ENCODE data around the gene ERAP2.
"Not testable (repeated sequence)": the region's sequence is repeated elsewhere in the genome, so short reads cannot be mapped to it uniquely, and the experiment has no call there.

ERAP2 gene

DNA sequence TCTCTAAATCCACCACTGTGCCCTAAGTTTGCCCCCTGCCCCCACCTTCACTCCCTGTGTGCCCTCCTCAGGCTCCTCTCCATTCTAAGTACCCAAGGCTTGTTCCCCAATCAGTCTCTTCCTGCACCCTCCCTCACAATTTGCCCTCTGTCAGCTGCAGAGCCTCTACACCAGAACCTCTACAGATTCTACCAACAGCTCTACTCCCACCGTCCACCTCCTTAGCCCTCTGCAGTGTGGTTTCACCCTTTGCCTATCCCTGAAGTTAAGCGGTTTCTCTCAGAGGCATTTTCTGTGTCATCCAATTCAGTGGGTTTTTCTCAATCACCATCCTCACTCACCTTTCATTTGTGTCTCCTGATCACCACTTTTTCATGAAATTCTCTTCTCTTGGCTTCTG, 13.2 kb upstream of the ERAP2 start:
- DNase-seq: no peak

DNA sequence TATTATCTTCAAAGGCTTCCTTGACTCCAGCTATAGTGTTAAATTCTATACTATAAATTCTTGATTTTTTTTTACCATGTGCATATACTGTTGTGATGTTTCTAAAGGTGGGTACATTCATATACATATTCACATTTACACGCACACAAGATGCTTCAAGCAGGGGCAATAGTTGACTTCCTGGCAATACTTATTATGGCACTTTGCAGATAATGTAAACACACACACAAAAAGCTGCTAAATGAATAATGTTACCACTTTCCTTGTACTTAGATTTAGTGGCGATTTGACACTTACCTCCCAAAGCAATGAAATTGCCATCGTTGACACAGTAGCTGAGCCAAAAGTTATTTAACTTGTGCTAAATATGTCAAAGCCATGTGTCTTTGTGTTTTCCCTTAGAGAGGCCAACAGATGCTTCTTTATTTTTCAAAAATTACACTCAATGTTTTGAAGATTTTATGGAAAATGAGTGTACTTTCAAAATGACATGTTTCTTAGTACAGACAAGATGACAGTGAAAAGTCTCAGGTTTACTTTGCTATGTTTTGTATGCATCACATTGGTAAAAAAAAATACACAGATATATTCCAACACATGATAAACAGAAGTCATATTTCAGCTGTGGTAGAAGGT, 12.2 kb upstream of the ERAP2 start:
- no peak for DNase-seq

DNA sequence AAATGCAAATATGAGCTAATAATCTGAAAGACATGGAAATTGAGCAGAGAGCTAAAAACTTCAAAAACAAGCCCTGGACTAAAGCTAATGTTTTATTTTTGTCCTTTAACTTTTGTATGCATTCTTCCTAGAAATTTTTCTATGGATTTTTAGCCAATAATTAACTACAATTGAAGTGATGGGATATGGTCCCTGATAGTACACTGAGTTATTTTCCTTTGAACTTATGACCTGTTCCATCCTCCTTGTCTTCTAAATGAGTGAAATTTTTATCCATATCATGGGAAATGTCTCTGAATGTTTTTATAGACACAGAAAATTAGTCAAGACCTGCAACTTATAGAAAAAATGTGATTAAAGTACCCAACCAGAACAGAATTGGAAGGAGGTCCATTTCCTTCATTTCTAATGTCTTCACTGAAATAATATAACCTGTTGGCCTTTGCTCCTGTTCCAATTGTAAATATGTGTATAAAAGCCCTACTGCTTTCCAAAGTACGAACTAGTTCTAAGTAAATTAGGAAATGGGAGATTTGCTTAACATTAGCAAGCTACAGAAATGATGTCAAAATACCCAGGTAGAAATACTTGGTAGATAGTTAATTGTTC, 11.3 kb upstream of the ERAP2 start:
- DNase-seq: no peak

DNA sequence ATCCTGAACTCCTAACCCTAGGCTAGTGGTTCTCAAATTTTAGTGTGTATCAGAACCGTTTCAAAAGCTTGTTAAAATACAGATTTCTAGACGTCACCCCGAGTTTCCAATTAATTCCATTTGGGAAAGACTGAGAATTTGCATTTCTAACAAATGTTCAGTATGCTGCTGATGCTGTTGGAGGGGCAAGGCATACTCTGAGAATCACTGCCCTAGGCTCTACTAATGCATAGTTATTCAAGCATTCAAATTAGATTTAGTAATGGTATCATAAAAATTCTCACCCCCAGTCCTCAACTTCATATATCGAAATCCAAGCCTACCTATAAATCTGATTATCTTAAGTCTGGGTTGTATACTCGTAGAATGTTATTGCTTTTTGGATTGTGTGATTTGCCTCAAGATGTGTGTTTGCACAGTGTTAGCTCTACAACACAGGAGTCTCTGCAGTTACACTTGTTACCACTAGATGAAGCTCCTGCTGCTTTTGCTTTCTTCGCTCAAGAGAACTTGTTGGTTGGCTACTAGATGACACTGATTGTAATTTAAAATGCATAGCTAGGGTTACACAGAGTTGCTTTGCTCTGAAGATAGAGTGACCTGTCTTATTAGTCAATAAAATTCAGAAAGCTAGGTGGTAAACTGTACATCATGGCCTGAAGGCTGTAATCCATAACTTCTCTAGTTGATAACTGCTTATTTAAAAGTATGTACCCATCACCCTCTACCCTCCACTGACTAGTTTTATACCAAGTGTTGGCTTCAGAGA, 7.5 kb upstream of the ERAP2 start:
- DNase-seq: no peak

DNA sequence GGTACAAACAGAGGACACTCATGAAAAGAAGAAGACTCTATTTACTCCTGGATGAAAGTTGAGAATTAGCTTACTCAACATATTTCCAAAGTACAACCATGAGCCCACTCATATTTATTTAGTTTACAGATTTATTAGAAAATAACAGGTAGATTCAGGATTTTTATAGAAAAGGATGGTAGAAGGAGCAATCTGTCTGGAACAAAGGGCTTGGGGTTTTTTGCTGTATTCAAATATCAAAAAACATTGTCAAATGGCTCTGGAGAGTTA, 7.0 kb upstream of the ERAP2 start:
- no peak for DNase-seq

DNA sequence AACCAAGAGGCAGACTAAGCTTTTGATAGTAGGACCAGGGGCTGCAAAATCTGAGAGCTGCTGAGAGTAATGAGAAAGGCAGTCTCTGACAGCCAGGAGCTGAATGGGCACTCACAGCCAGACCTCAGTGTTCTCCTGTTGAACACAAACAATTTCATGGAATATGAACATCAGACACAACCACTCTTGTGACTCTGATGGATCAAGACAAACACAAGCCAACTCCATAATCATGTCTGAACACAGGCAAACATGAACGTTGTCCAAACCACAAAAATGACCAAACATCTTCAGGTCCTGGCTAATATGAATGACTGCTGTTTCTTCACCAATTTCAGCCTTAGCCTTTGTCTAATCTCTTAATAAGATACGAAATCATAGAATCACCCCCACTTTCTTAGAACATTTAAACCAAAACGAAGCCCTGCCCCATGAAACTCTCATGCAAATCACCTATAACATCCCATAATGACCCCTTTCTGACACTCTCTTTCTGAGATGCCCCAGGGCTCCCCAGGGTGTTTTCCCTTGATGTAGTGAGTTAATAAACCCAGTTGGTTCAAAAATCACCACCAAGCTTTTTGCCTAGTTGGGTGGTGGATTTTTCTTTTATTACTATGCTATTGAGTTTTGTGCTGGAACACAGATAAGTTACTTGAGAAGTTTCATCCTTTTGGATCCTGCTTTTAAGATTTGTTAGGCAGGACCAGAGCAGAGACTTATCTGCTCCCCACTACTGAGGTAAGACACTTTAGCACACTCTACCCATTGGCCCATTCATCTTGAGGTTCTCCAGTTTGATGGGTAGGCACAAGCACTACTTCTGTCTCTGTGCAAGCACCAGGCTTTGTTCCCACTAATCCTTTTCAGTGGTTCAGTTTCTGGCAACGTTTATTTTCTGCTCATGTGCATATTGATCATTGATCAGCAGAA, 5.9 kb upstream of the ERAP2 start:
- no peak for DNase-seq

DNA sequence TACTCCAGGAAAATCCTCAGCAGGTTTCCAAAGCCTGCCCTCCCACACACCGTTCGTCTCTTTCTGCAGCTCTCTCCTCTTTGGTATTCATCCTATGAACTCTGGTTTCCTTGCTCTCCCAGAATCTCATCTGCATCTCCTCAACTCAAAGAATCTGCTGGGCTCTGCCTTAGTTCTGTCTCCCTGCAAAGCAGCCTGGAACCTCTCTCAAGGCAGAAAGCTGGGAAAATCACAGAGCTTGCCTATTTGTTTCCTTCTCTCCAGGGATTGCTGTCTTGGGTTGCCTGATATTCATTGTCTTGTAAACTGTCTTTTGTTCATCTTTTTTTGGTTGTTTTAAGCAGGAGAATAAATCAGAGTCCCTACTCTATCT, 5.3 kb upstream of the ERAP2 start:
- DNase-seq: no peak

DNA sequence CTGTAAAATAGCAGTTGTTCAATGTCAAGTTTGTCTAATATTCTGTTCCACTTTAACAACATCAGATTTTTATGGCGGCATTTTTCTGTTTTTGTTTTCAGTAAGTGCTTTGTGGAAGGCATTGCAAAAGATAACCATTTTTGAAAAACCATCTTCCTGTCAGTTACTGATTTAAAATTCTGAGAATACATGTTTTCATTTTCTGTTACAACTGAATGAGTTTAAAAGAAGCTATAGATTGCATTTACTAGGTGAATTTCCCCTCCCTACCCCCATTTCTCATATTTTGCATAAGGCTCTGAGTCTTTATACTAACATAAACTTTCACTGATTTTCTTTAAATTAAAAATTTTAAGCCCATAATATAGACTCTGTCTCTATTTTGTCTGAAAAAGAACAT, 4.6 kb upstream of the ERAP2 start:
- no peak for DNase-seq

DNA sequence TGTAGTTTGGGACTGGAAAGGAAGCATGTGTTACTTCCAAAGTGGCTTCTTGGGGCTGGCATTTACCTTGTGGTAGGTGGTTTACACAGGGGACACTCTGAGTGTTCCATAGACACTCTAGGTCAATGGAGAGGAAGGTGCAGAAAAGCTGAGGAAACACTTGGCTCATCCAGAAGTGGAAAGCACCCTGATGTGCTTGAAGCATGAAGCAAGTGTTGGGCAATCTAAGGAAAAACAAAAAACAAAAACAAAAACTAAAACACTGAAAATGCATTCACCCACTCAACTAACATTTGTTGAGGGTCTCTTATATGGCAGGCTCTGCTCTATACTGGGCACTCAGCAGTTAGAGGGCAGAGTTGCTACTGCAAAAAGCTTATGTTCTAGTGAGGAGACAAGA, 2.9 kb upstream of the ERAP2 start:
- no peak for DNase-seq

DNA sequence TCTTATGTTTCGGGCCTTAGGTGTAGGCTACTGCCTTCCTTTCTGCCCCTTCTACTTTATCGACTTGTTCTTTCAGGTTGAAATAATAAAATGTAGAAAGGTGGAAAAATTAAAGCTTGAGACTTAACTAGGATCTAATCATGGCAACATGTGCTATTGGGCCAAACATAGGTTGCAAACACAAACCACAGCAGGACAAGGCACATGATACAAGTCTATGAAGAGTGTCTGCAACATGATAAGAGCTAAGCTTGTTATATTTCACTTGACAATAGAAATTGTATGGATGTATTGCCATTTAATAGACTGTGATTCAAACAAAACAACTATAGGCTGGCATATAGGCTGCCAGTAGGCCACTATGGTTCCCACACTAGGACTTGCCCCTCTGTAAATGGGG, 1.7 kb upstream of the ERAP2 start:
- no peak for DNase-seq

DNA sequence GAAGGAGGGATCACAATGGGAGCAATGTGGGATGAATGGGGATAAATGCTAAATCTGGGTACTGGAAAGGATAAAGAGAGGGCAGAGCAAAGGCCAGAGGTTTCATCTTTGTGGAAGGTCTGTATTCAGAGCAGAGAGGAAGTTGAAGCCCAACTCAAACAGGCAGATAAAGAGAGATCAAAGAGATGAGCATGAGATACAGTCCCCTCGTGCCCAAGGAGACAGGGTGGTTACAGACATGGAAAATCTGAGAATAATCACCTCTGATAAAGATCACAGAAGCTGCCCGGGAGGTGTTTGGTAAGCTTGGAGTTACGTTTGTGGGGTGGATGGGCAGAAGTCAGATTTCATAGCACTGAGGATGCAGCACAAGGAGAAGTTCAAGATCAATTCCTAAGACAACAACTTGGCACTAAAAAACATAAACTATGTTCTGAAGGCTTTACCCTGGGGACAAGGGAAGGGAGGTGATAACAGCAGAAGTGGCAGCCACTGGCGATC, 459 bp upstream of the ERAP2 start:
- no peak for DNase-seq

DNA sequence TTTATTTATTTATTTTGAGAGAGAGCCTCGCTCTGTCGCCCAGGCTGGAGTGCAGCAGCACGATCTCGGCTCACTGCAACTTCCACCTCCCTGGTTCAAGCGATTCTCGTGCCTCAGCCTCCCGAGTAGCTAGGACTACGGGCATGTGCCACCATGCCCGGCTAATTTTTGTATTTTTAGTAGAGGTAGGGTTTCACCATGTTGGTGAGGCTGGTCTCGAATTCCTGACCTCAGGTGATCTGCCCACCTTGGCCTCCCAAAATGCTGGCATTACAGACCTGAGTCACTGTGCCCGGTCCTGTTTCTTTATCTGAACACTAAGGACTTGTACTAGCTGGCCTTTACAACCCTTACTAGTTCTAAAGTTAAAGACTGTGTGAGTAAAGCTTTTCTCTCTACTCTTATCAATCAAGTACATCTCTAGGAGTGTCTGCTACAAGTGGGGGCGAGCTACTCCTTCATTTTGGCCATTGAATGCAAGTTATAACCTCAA, 723 bp downstream of the ERAP2 start:
- DNase-seq: not testable (repeated sequence)

DNA sequence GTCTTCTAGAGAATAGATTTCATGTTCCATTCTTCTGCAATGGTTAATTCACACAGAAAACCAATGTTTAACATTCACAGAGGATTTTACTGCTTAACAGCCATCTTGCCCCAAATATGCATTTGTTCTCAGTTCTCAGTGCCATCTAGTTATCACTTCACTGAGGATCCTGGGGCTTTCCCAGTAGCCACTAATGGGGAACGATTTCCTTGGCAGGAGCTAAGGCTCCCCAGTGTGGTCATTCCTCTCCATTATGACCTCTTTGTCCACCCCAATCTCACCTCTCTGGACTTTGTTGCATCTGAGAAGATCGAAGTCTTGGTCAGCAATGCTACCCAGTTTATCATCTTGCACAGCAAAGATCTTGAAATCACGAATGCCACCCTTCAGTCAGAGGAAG, 3.4 kb downstream of the ERAP2 start:
- no peak for DNase-seq

DNA sequence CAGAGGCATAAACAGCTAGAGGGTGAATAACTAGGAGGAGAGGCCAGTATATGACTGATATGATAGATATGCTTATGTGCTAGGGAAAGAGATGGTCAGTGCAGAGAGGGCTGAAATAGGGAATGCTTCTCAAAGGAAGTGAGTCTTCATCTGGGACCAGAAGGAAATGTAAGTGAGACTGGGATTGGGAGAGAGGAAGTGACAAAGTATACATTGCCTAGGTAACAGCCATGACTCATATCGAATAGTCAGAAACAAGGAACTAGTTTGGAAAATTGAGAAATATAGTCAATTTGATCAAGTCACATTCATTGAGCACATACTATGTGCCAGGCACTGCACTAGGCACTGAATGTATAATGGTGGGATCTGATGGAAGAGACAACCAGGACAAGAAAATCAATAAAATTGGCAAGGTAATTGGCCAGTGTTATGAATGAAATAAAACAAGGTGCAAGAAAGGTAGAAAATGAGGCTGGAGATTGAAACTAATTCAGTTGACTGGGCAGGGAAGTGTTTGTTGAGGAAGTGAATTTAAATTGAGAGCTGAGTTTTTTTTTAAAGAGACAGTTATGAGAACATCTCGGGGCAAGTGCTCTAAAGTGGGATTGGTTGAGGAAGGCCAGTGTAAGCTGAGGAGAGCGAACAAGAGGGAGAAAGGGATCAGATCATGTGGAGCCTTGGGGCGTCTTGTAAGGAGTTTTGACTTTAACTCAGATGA, 4.3 kb downstream of the ERAP2 start:
- no peak for DNase-seq

DNA sequence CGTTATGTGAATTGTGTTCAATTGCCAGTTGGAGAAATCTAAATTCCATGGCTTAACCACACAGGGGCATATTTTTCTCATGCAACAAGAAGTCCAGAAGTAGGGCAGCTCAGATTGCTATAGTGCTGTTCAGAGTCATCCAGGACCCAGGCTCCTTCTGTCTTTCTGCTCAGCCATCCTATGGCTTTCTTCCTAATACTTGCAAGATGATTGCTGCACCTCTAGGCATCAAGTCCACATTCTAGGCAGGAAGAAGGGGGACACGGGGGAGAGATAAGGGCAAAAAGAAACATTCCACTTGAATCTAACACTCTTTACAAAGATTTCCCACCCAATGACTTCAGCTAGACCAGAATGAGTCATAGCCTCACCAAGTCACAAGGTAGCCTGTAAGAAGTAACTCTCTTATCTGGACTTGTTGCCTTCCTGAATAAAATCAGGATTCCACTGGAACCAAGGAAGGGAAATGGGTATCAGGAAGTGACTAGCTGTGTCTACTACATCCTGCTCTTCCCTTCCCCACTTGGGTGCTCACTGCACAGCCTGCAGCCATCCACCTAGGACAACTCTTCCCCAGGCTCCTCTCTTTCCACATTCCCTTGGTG, 5.3 kb downstream of the ERAP2 start:
- DNase-seq: no peak

DNA sequence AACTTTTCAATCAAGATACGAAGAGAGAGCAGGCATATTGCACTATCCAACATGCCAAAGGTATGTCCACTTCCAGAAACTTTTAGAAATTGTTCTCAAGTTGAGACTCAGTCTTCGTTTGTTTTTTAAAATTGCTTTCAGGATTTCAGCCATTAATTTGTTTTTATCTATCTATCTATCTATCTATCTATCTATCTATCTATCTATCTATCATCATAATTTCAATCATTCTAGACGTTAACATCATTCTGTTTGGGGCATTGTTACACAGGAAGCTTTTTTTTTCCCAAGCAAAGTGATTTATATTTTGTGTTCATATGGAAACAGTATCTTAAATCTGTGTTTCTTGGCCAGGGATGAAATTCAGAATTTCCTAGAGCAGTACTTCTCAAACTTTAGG, 7.6 kb downstream of the ERAP2 start:
- DNase-seq: no peak

DNA sequence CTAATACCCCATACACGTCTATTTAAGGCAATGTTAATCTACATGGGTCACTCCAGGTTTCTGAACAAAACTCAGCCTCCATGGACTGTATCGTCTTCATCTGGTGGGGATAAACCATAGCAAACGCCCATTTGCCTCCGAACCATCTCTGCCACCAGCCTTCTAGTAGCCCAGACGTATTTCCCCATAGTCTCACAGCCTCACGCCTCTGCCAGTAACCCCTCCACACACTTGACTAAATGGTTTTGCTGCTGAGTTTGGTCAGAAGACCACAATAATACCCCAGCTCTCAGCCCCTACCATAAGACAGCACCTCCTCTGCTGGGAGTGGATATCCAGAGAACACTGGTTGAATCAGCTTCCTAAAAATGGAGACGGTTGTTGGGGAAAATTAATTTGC, 8.7 kb downstream of the ERAP2 start:
- DNase-seq: no peak

DNA sequence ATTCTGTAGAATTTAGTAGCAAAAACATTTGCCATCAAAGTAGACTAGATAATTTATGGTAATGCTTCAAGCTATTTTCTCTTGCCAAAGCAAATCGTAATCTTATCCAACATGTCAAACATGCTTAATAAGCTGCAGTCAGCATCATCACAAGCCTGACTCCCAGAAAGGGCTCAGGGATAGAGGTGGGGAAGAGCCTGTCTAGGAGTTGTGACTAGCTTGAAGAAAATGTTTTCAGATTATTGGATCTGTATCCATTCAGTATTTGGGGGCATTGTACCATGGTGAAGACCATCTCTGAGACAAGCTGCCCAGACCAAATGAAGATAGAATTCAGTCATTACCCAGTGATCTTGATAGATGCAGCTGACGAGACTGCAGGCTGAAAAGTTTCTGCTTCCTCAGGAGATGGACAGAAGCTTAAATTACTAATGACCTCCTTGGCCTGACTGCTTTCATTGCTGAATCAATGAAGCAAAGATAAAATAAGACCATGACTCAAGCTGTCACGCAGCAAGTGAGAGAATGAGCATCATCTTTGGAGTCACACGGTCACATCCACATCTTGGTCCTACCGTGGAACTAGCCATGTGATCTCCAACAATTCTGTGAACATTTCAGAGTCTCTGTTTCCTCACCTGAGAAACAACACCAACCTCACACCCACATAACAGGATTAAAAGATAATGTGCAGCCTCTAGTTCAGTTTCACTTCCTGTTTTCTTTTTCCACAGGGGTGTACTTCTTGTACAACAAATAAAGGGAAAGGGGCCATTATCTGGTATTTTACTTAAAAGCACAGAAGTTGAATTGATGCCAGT, 9.4 kb downstream of the ERAP2 start:
- no peak for DNase-seq

DNA sequence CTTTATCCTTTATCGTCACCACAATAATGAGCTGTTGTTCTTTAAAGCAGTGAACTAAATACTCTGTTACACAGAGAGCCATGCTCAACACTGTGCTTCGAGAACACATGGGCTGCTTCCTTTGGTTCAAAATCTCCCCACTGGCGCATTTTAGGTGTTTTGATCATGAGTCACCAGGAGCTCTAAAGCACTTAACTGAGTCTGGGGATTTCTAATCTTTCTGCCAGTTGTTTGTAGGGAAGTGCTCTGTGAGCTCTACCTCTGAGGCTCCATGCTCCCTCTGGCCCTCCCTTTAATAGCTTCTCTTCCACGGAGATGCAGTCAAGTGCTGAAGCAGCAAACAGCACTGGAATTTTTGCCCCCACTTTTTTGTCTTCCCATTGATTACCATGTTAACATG, 17.0 kb downstream of the ERAP2 start:
- DNase-seq: no peak

DNA sequence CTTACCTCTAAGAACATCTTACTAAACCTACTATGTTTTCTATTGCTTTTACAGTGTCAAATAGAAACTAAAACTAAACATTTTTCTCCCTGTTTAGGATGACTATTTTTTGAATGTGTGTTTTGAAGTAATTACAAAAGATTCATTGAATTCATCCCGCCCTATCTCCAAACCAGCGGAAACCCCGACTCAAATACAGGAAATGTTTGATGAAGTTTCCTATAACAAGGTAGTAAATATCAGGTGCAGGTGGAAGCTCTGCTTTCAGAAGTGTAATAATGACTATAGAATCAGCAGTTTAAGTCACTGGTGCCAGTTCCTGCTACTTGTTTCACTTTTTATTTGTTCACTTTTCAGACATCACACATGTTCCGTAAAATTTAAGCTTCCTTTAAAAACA, 20.0 kb downstream of the ERAP2 start:
- no peak for DNase-seq

DNA sequence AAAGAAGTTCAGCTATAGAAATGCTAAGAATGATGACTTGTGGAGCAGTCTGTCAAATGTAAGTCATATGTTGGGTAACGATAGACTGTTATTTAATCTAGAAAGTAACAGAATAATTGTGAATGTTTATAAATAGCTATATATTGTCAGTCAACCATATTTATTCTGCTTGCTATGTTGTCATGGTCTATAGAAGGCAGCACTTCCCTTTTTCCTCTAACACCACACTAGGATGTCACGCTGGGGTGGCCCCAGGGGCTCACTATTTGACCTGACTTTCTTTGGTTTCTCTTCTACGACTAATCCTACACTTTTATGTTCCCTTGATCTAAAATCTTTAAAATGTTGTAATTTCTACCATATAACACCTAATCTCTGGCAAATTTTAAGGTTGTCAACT, 20.5 kb downstream of the ERAP2 start:
- no peak for DNase-seq

Data from effector CD8-positive, alpha-beta T cell (primary cell).